H9 (cell line): Measurements from ENCODE around the gene SPSB4. TPM values are rescaled to one million over a fixed set of nuclear protein-coding genes. Genes with fewer than 3 reads are reported as not detected.

Source experiments
- DNase-seq: peaks from one replicate; pipeline ENCODE4 v3.0.0-alpha.2; 2017
- H2AFZ ChIP-seq: one replicate; pipeline ENCODE4 v1.6.1; 2013; ENCODE audit warnings: mild to moderate bottlenecking, low read length, control low read depth, moderate library complexity
- H2AK5ac ChIP-seq: 2 replicates; pipeline ENCODE4 v1.6.1; 2013; ENCODE audit warnings: low read length, control low read depth, mixed read lengths; ENCODE audit not compliant: insufficient read length
- H2BK120ac ChIP-seq: one replicate; pipeline ENCODE4 v1.6.1; 2013; ENCODE audit warnings: low read depth, mild to moderate bottlenecking, low read length, control low read depth, inconsistent platforms; ENCODE audit not compliant: poor library complexity, severe bottlenecking
- H2BK12ac ChIP-seq: 2 replicates; pipeline ENCODE4 v1.6.1; 2013; ENCODE audit warnings: low read length, control low read depth, mixed read lengths, low read depth; ENCODE audit not compliant: insufficient read length
- H2BK15ac ChIP-seq: 2 replicates; pipeline ENCODE4 v1.6.1; 2013; ENCODE audit warnings: low read depth, low read length, control low read depth
- H2BK20ac ChIP-seq: one replicate; pipeline ENCODE4 v1.6.1; 2013; ENCODE audit warnings: low read depth, mild to moderate bottlenecking, low read length, control low read depth, inconsistent platforms; ENCODE audit not compliant: poor library complexity, severe bottlenecking
- H2BK5ac ChIP-seq: 2 replicates; pipeline ENCODE4 v1.6.1; 2013; ENCODE audit warnings: low read length, control low read depth, mixed read lengths; ENCODE audit not compliant: insufficient read length
- H3K14ac ChIP-seq: 2 replicates; pipeline ENCODE4 v1.6.1; 2013; ENCODE audit warnings: low read length, control low read depth; ENCODE audit not compliant: insufficient read depth
- H3K18ac ChIP-seq: 2 replicates; pipeline ENCODE4 v1.6.1; 2013; ENCODE audit warnings: low read depth, mild to moderate bottlenecking, mixed read lengths, low read length, control low read depth; ENCODE audit not compliant: insufficient read length
- H3K23ac ChIP-seq: 2 replicates; pipeline ENCODE4 v1.6.1; 2013; ENCODE audit warnings: low read length, control low read depth, mixed read lengths, low read depth; ENCODE audit not compliant: insufficient read length
- H3K23me2 ChIP-seq: 2 replicates; pipeline ENCODE4 v1.6.1; 2013; ENCODE audit warnings: low read depth, mild to moderate bottlenecking, mixed read lengths, low read length, control low read depth; ENCODE audit not compliant: insufficient read length, poor library complexity, severe bottlenecking
- H3K27ac ChIP-seq: 2 replicates; pipeline ENCODE4 v1.5.1; 2013; ENCODE audit warnings: low read length, control low read depth, mixed read lengths, low read depth; ENCODE audit not compliant: insufficient read length
- H3K27me3 ChIP-seq: 2 replicates; pipeline ENCODE4 v1.6.1; 2013; ENCODE audit warnings: low read length, control low read depth, inconsistent platforms; ENCODE audit not compliant: insufficient read depth
- H3K4ac ChIP-seq: 2 replicates; pipeline ENCODE4 v1.6.1; 2013; ENCODE audit warnings: low read depth, mild to moderate bottlenecking, control low read depth, inconsistent platforms, low read length, moderate library complexity
- H3K4me1 ChIP-seq: 2 replicates; pipeline ENCODE4 v1.6.1; 2013; ENCODE audit warnings: low read length, control low read depth, inconsistent platforms; ENCODE audit not compliant: insufficient read depth
- H3K4me2 ChIP-seq: 2 replicates; pipeline ENCODE4 v1.6.1; 2013; ENCODE audit warnings: low read length, control low read depth, mixed read lengths; ENCODE audit not compliant: insufficient read length, insufficient read depth
- H3K56ac ChIP-seq: 2 replicates; pipeline ENCODE4 v1.6.1; 2013; ENCODE audit warnings: low read depth, mild to moderate bottlenecking, mixed read lengths, low read length, control low read depth; ENCODE audit not compliant: insufficient read length
- H3K79me1 ChIP-seq: 2 replicates; pipeline ENCODE4 v1.6.1; 2013; ENCODE audit warnings: low read depth, mild to moderate bottlenecking, moderate library complexity, low read length, control low read depth, inconsistent platforms; ENCODE audit not compliant: insufficient read depth, poor library complexity, severe bottlenecking
- H3K79me2 ChIP-seq: 2 replicates; pipeline ENCODE4 v1.6.1; 2013; ENCODE audit warnings: low read length, control low read depth, inconsistent platforms; ENCODE audit not compliant: insufficient read depth
- H3K9ac ChIP-seq: 2 replicates; pipeline ENCODE4 v1.6.1; 2013; ENCODE audit warnings: low read length, control low read depth, mixed read lengths; ENCODE audit not compliant: insufficient read length; ENCODE audit errors: extremely low read depth
- H3K9me3 ChIP-seq: one replicate; pipeline ENCODE4 v1.6.1; 2013; ENCODE audit warnings: low read depth, low read length, inconsistent platforms; ENCODE audit not compliant: control insufficient read depth
- H3T11ph ChIP-seq: one replicate; pipeline ENCODE4 v1.6.1; 2013; ENCODE audit warnings: mild to moderate bottlenecking, low read length, control low read depth, inconsistent platforms
- H4K20me1 ChIP-seq: one replicate; pipeline ENCODE4 v1.6.1; 2013; ENCODE audit not compliant: control insufficient read depth, insufficient read length, insufficient read depth
- H4K5ac ChIP-seq: 2 replicates; pipeline ENCODE4 v1.6.1; 2013; ENCODE audit warnings: low read depth, mild to moderate bottlenecking, mixed read lengths, low read length, control low read depth; ENCODE audit not compliant: insufficient read length
- H4K8ac ChIP-seq: replicated peaks from 2 replicates; pipeline ENCODE4 v1.6.1; 2013; ENCODE audit warnings: low read length, control low read depth, mixed read lengths, low read depth; ENCODE audit not compliant: insufficient read length
- H4K91ac ChIP-seq: 2 replicates; pipeline ENCODE4 v1.6.1; 2013; ENCODE audit warnings: low read depth, mild to moderate bottlenecking, moderate library complexity, mixed read lengths, low read length, control low read depth; ENCODE audit not compliant: insufficient read length
- H3K27ac Mint-ChIP-seq, 3 experiments: 2 replicates in 2 of 3; 3 replicates in 1 of 3; pipeline ENCODE4 v1.8.0; 2020 to 2021; ENCODE audit warnings: mixed read lengths in 3 of 3, mild to moderate bottlenecking in 1 of 3, moderate library complexity in 1 of 3
- H3K27me3 Mint-ChIP-seq: 2 replicates; pipeline ENCODE4 v1.8.0; 2021; ENCODE audit warnings: low read depth, mild to moderate bottlenecking, moderate library complexity, mixed read lengths
- H3K36me3 Mint-ChIP-seq, 3 experiments: 2 replicates in 2 of 3; 3 replicates in 1 of 3; pipeline ENCODE4 v1.8.0; 2020 to 2021; ENCODE audit warnings: low read depth in 3 of 3, mixed read lengths in 3 of 3; ENCODE audit not compliant: insufficient read depth in 1 of 3
- H3K4me1 Mint-ChIP-seq, 2 experiments: 2 replicates each; pipeline ENCODE4 v1.8.0; 2020; ENCODE audit warnings: mixed read lengths in 2 of 2
- H3K4me3 Mint-ChIP-seq, 2 experiments: 2 replicates in 1 of 2; 3 replicates in 1 of 2; pipeline ENCODE4 v1.8.0; 2020 to 2021; ENCODE audit warnings: mild to moderate bottlenecking in 2 of 2, mixed read lengths in 2 of 2, moderate library complexity in 1 of 2
- H3K9me3 Mint-ChIP-seq, 2 experiments: 2 replicates in 1 of 2; 3 replicates in 1 of 2; pipeline ENCODE4 v1.8.0; 2020; ENCODE audit warnings: mild to moderate bottlenecking in 2 of 2, mixed read lengths in 2 of 2, moderate library complexity in 1 of 2
- WGBS: extraction: QIAGEN DNeasy Blood & Tissue Kit; methylation state at CpG from one replicate; pipeline ENCODE4 v1.1.7; 2013; ENCODE audit warnings: missing lambda C conversion rate, low lambda C conversion rate, mixed read lengths; ENCODE audit not compliant: insufficient read length; ENCODE audit errors: extremely low coverage; 5-methylcytosine and 5-hydroxymethylcytosine counted together
- total RNA-seq: library from RNA; stranded (reverse); gene quantifications from 2 replicates; pipeline ENCODE4 v1.2.1, GENCODE V29; 2021
- TF ChIP-seq, protein P1 (sequence below): fragments of 200-600 bp; sonication (generic); conservative IDR thresholded peaks from 3 replicates; pipeline ENCODE4 v1.8.0; 2021; ENCODE audit warnings: antibody characterized with exemption, mild to moderate bottlenecking

The SPSB4 gene
- total RNA-seq, 1 experiment from 2014 or later = 6.2 TPM

DNA sequence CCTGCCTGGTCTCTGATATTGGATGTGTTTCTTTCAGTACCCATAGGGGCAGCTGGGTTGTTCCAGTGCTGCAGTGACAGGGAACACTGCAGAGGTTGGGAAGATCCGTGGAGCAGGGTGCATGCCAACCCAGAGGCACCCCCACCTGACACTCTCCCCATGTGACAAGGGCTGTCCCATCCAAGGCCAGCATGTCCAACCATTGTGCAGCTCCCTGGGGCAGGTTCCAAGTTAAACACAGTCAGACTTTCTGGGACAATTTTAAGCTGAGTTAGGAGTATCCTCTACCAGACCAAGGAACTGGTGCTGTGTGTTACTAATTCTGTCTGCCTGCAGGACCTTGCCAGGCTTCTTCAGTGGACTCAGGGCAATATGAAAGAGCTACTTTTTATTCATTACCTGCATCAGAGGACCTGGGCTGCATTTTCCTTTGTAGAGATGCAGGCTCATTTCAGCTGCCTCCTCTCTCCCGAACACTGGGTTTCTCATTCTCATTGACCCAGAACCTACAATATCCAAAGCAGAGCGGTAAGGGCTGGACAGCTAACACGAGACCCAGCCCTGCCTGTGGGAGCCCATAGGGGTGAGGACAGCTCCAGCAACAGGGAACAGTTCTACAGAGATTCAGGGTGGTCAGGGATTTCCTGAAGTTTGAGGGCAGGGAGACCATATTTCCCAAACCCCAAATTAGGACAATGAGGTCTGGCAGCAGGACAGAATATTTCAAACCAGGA lies 72.7 kb downstream of the SPSB4 start:
- H2AFZ ChIP-seq = no peak overlapping the region
- TF ChIP-seq, protein P1, sequence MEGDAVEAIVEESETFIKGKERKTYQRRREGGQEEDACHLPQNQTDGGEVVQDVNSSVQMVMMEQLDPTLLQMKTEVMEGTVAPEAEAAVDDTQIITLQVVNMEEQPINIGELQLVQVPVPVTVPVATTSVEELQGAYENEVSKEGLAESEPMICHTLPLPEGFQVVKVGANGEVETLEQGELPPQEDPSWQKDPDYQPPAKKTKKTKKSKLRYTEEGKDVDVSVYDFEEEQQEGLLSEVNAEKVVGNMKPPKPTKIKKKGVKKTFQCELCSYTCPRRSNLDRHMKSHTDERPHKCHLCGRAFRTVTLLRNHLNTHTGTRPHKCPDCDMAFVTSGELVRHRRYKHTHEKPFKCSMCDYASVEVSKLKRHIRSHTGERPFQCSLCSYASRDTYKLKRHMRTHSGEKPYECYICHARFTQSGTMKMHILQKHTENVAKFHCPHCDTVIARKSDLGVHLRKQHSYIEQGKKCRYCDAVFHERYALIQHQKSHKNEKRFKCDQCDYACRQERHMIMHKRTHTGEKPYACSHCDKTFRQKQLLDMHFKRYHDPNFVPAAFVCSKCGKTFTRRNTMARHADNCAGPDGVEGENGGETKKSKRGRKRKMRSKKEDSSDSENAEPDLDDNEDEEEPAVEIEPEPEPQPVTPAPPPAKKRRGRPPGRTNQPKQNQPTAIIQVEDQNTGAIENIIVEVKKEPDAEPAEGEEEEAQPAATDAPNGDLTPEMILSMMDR = no peak
- no peak overlapping the region for H3K4me2 ChIP-seq
- H3K9me3 Mint-ChIP-seq = no peaks in the 10 kb centered on the region; a peak in 1 of 5 replicates
- H4K8ac ChIP-seq = no peak overlapping the region
- no CpG with 5 or more reads among the region's 4 CpGs for WGBS
- no peak overlapping the region for H3K27ac ChIP-seq
- H3K23me2 ChIP-seq = peaks cover 3% of the 10 kb centered on the region
- H3K23ac ChIP-seq = no peak overlapping the region
- H3K79me2 ChIP-seq = no peaks in the 10 kb centered on the region
- H2BK12ac ChIP-seq = no peak overlapping the region
- no peak overlapping the region for H2BK5ac ChIP-seq
- no peak overlapping the region for H3K4ac ChIP-seq
- no peak overlapping the region for H3K9ac ChIP-seq
- H3K79me1 ChIP-seq = no peaks in the 10 kb centered on the region
- no peak overlapping the region for H3K4me3 Mint-ChIP-seq
- peaks cover 2% of the 10 kb centered on the region for H3K27me3 Mint-ChIP-seq
- DNase-seq = no peak
- no peak overlapping the region for H2BK15ac ChIP-seq
- H3K4me1 ChIP-seq = no peaks in the 10 kb centered on the region
- H4K91ac ChIP-seq = no peak overlapping the region
- no peak overlapping the region for H2BK120ac ChIP-seq
- no peak overlapping the region for H3K14ac ChIP-seq
- peaks cover 2 to 5% of the 10 kb centered on the region in 2 experiments; a peak in 3 of 4 replicates for H3K4me1 Mint-ChIP-seq
- H3K18ac ChIP-seq = no peak overlapping the region
- no peak overlapping the region for H3K27ac Mint-ChIP-seq
- H3K9me3 ChIP-seq = no peaks in the 10 kb centered on the region
- H3K27me3 ChIP-seq = no peaks in the 10 kb centered on the region
- H4K20me1 ChIP-seq = no peaks in the 10 kb centered on the region
- H3K56ac ChIP-seq = no peak overlapping the region
- no peak overlapping the region for H2BK20ac ChIP-seq
- H2AK5ac ChIP-seq = no peak overlapping the region
- H3K36me3 Mint-ChIP-seq = no peaks in the 10 kb centered on the region
- no peak overlapping the region for H3T11ph ChIP-seq
- H4K5ac ChIP-seq = no peak overlapping the region
